Measurements from ENCODE around the gene ZNF544. TPM values are rescaled to one million over a fixed set of nuclear protein-coding genes. Genes with fewer than 3 reads are reported as not detected.
A peak's percentile ranks its signal among the peaks of the same experiment; 100 is the strongest.

Gene ZNF544
- total RNA-seq, 1 donor from 2014 or later = 25.2 TPM

- no peak for DNase-seq (ENCODE audit: low spot score)
Observed at GRCh38 chr19:58304748-58305064, 76.0 kb downstream of the ZNF544 start.

DNA sequence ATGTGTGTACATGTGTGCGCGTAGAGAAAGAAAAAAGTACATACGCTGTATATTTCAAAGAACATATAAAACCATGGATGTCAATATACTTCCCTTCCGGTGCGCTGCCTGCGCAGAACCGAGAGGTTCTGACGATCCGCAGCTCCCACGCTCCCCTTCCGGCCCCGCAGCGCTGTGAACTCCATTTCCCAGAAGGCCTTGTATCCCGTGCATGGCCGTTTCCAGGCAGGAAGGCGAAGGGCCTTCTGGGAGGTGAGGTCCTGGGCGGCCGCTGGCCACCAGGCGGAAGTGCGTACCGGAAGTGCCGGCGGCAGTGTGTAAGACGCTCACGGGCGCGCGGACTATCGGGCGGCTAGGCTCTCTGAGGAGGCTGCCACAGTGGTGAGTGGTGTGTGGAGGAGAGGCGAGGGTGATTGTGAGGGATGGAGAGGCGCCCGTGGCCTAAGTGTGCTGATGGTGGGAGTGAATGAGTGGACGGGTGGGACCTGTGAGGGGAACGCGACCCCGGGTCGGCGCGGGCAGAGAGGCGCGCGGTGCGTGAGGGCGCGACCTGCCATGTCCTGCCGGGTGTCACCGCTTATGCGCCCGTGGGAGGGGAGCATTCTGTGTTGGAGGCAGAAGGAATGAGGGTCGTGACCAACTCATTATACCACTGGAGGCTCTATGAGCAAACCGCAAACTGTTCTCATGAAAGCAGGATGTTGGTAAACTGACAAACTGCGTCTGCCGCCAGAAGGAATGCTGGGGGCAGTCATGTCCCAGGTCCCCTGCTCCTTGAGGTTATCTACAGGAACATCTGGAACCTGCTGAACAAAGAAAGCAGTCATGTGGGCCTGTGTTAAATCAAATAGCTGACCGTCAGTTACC is 76.6 kb downstream of the ZNF544 start, which contains the start of gene ERVK3-1:
ERVK3-1 (plus strand) TSS at position 313 of the 867 bp plus-strand sequence. CDS start 6,792 bp downstream, outside the sequence.
- DNase-seq (ENCODE audit: low spot score) = peak; percentile 99

DNA sequence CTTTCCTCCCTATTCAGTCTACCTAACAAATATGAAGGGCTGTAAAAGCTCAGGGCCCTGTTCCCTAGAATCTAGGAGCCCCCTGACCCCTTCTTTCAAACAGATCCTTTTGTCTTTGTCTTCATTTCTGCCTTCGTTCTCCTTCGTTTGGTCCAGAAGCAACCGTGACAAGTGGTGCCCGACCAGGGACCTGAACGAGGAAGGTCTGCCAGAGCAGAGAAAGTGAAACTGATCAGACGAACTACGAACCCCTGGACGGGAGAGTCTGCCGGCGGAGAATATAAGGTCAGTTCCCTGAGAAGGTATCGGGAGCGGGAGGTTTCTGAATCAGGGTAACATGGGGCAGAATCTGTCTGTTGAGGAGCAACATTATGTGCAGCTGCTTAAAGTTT is 77.2 kb downstream of the ZNF544 start:
- no peak for DNase-seq (ENCODE audit: low spot score)

GRCh38 chr19:58307736-58308135 is 79.0 kb downstream of the ZNF544 start:
- no peak for DNase-seq (ENCODE audit: low spot score)

DNA sequence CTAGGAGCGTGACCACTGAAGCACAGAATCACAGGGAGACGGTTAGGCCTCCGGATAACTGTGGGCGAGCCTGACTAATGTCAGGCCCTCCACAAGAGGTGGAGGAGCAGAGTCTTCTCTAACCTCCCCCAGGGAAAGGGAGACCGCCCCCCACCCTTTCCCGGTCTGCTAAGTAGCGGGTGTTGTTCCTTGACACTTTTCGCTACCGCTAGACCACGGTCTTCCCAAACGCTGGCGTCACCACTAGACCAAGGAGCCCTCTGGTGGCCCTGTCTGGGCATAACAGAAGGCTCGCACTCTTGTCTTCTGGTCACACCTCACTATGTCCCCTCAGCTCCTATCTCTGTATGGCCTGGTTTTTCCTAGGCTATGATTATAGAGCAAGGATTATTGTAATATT is 82.0 kb downstream of the ZNF544 start:
- peak; percentile 71 for DNase-seq (ENCODE audit: low spot score)

DNA sequence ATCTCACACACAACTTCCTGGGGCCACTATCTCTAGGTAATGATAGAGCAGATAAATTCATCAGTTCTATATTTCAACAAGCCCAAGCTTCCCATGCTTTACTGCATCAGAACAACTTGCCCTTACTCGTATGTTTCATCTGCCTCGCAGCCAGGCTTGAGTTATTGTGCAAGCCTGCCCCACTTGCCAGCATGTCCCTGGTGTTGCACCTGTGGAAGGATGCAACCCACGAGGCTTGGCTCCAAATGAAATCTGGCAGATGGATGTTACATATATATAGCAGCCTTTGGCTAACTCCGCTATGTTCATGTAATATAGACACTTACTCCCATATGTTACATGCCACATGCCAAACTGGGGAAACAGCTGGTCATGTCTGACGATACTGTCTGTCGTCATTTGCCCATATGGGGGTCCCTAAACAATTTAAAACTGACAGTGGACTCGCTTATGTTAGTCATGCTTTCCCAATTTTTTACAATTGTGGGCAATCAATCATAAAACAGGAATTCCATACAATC is 82.7 kb downstream of the ZNF544 start:
- peak; percentile 30 for DNase-seq (ENCODE audit: low spot score)

Other genes starting within 250 kb of the ZNF544 start
- gene ZNF606, start 226.1 kb upstream of the ZNF544 start, total RNA-seq = 7.9 TPM
- gene ZSCAN1, start 194.9 kb upstream of the ZNF544 start, total RNA-seq = not detected
- gene ZNF135, start 169.6 kb upstream of the ZNF544 start, total RNA-seq = 3.5 TPM
- gene ZSCAN18, start 130.7 kb upstream of the ZNF544 start, total RNA-seq = 34.8 TPM
- 8.3 TPM for gene ZNF329, start 78.1 kb upstream of the ZNF544 start, total RNA-seq
- 20.5 TPM for gene ZNF274, start 45.9 kb upstream of the ZNF544 start, total RNA-seq
- 5.1 TPM for gene ZNF8, start 50.0 kb downstream of the ZNF544 start, total RNA-seq
- 30.6 TPM for gene ERVK3-1, start 76.5 kb downstream of the ZNF544 start, total RNA-seq
- gene ZSCAN22, start 98.1 kb downstream of the ZNF544 start, total RNA-seq = 2.5 TPM
- 8.4 TPM for gene A1BG, start 124.6 kb downstream of the ZNF544 start, total RNA-seq
- gene ZNF497, start 133.8 kb downstream of the ZNF544 start, total RNA-seq = 0.19 TPM
- gene ZNF837, start 152.1 kb downstream of the ZNF544 start, total RNA-seq = 0.48 TPM
- gene RPS5, start 158.4 kb downstream of the ZNF544 start, total RNA-seq = 673 TPM
- not detected for gene RNF225, start 166.7 kb downstream of the ZNF544 start, total RNA-seq
- gene ZNF584, start 179.7 kb downstream of the ZNF544 start, total RNA-seq = 15.4 TPM
- 4.0 TPM for gene ZNF132, start 211.2 kb downstream of the ZNF544 start, total RNA-seq
- 5.2 TPM for gene ZNF324B, start 222.7 kb downstream of the ZNF544 start, total RNA-seq
- gene ZNF324, start 238.2 kb downstream of the ZNF544 start, total RNA-seq = 6.7 TPM
- 5.6 TPM for gene ZNF446, start 247.4 kb downstream of the ZNF544 start, total RNA-seq